Measurements from ENCODE around the gene ANTXR1. TPM values are rescaled to one million over a fixed set of nuclear protein-coding genes. Genes with fewer than 3 reads are reported as not detected.

Gene ANTXR1
- total RNA-seq, 4 donors from 2014 or later: 7.1 to 101 (median 15.8) TPM

DNA sequence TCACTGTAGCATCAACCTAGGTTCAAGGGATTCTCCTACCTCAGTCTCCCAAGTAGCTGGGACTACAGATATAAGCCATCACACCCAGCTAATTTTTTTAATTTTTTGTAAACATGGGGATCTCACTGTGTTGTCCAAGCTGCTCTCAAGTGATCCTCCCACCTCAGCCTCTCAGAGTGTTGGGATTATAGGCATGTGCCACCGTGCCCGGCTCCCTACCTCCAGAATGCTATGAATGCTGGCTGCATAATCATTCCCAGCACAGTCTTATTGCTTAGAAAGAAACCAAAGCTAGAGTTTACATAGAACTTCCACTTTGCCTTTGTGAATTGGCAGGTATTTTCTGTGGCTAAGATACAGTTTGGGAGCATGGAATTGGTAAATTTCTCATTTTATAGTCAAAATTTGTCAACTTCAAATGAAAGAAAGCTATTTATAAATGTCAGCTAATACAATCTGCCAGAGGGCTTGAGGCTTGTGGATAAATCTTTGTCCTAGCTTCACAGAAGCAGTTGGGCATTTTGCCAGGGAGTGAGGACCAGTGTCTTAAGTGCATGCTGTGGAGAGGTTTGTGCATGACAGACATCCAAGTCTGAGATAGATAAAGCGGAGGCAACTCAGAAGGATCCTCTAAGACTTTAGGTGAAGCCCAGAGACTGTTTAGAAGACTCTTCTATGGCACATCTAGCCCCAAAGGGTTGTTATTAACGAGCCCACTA, 175.4 kb downstream of the ANTXR1 start:
- intact Hi-C loops (cut with DNase I; ENCODE audit: low total_unique reads) (no loop called here), in situ Hi-C loops (cut with MboI; ENCODE audit: low pct_ligation_motif_present in 1 of 4, low pct_unique_long_range_greater_than_20kb in 1 of 4, low sequenced_read_pairs in 3 of 4) (no loop called here)
- H3K36me3 ChIP-seq: no peaks in the 10 kb centered on the region
- no peak overlapping the region for H3K4me3 ChIP-seq
- WGBS, 2 donors (ENCODE audit: low coverage in 1 of 2): 73 to 80% methylated on average over 2 to 4 of the region's 4 CpGs
- peaks cover 0 to 45% (median 12%) of the 10 kb centered on the region in 4 donors for H3K4me1 ChIP-seq
- no peaks in the 10 kb centered on the region for H3K27me3 ChIP-seq
- no peak overlapping the region for H3K27ac ChIP-seq
- DNase-seq: no peak
- no peaks in the 10 kb centered on the region for H3K9me3 ChIP-seq
- TF ChIP-seq CTCF (IDR thresholded peaks at IDR 0.05) (no peak), EP300 (IDR thresholded peaks at IDR 0.05; ENCODE audit: low read depth) (no peak), POLR2AphosphoS5 (IDR thresholded peaks at IDR 0.05) (no peak), POLR2A (IDR thresholded peaks at IDR 0.05) (no peak)

- Histone ChIP-seq H3K4me3 (no peak overlapping the region), H3K4me1 (peaks cover 0 to 44% (median 7%) of the 10 kb centered on the region in 4 donors), H3K27ac (peak overlapping the region in 3 of 4 donors; percentile 1 to 47 (median 17)), H3K9me3 (no peaks in the 10 kb centered on the region), H3K27me3 (no peaks in the 10 kb centered on the region), H3K36me3 (no peaks in the 10 kb centered on the region)
- 34 to 43% methylated on average over 3 of the region's 3 CpGs for WGBS, 2 donors (ENCODE audit: low coverage in 1 of 2)
- TF ChIP-seq POLR2AphosphoS5 (IDR thresholded peaks at IDR 0.05) (no peak), CTCF (IDR thresholded peaks at IDR 0.05) (no peak), EP300 (IDR thresholded peaks at IDR 0.05; ENCODE audit: low read depth) (no peak), POLR2A (IDR thresholded peaks at IDR 0.05) (no peak)
- intact Hi-C loops (cut with DNase I; ENCODE audit: low total_unique reads) (no loop called here), in situ Hi-C loops (cut with MboI; ENCODE audit: low pct_ligation_motif_present in 1 of 4, low pct_unique_long_range_greater_than_20kb in 1 of 4, low sequenced_read_pairs in 3 of 4) (no loop called here)
- no peak for DNase-seq
Measured at GRCh38 chr2:69190743-69191404, 177.9 kb downstream of the ANTXR1 start.

GRCh38 chr2:69191634-69192033, 178.7 kb downstream of the ANTXR1 start:
- Histone ChIP-seq H3K27ac (no peak overlapping the region), H3K4me3 (no peak overlapping the region), H3K9me3 (no peaks in the 10 kb centered on the region), H3K4me1 (peaks cover 0 to 41% (median 3%) of the 10 kb centered on the region in 4 donors), H3K27me3 (no peaks in the 10 kb centered on the region), H3K36me3 (no peaks in the 10 kb centered on the region)
- 88 to 97% methylated on average over 1 of the region's 1 CpG for whole genome bisulfite sequencing, 2 donors (ENCODE audit: low coverage in 1 of 2)
- in situ Hi-C loops (cut with MboI; ENCODE audit: low pct_ligation_motif_present in 1 of 4, low pct_unique_long_range_greater_than_20kb in 1 of 4, low sequenced_read_pairs in 3 of 4): no loop called here
- no peak for DNase-seq
- TF ChIP-seq CTCF (IDR thresholded peaks at IDR 0.05) (no peak), POLR2A (IDR thresholded peaks at IDR 0.05) (no peak), EP300 (IDR thresholded peaks at IDR 0.05; ENCODE audit: low read depth) (no peak), POLR2AphosphoS5 (IDR thresholded peaks at IDR 0.05) (no peak)
- intact Hi-C loops (cut with DNase I; ENCODE audit: low total_unique reads): no loop called here

DNA sequence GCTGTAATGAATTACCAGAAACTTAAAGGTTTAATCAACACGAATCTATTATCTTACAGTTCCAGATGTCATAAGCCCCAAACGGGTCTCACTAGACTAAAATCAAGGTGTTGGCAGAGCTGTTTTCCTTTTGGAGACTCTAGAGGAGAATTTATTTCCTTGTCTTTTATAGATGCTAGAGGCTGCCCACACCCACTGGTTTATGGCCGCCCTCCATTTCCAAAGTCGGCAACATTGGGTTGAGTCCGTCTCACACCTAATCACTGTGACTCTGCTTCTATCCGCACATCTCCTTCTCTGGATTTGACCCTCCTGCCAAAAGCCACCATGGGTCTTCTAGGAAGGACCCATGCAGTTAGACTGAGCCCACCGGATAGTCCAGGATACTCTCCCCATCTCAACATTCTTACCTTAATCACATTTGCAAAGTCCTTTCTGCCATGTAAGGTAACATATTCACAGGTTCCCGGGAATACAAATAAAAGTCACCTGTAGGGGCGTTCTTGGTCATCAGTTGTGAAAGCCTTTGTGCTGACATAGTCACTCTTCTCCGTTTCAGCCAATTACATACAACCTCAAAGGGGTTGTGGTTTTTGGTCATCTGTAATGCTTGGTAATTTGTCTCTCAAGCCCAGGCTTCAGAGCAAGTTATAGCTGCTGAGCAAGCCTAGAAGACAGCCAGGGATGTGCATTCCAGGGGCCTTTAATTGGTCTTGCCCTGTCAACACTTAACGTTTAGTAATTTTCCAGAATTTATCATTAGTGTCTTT, 179.4 kb downstream of the ANTXR1 start:
- Histone ChIP-seq H3K36me3 (no peaks in the 10 kb centered on the region), H3K27ac (no peak overlapping the region), H3K4me1 (peaks cover 0 to 34% (median 3%) of the 10 kb centered on the region in 4 donors), H3K9me3 (no peaks in the 10 kb centered on the region), H3K27me3 (no peaks in the 10 kb centered on the region), H3K4me3 (no peak overlapping the region)
- in situ Hi-C loops (cut with MboI; ENCODE audit: low pct_ligation_motif_present in 1 of 4, low pct_unique_long_range_greater_than_20kb in 1 of 4, low sequenced_read_pairs in 3 of 4) (no loop called here), intact Hi-C loops (cut with DNase I; ENCODE audit: low total_unique reads) (no loop called here)
- TF ChIP-seq CTCF (IDR thresholded peaks at IDR 0.05) (no peak), POLR2A (IDR thresholded peaks at IDR 0.05) (no peak), POLR2AphosphoS5 (IDR thresholded peaks at IDR 0.05) (no peak), EP300 (IDR thresholded peaks at IDR 0.05; ENCODE audit: low read depth) (no peak)
- DNase-seq: peak; percentile 55
- WGBS, 2 donors (ENCODE audit: low coverage in 1 of 2): 54 to 73% methylated on average over 9 to 11 of the region's 11 CpGs
